Glutamatergic neuron (in vitro differentiated cells): ENCODE measurements around the gene SCGB1C2. TPM values are rescaled to one million over a fixed set of nuclear protein-coding genes. Genes with fewer than 3 reads are reported as not detected.
A peak's percentile ranks its signal among the peaks of the same experiment; 100 is the strongest.

Experiments used
- DNase-seq: peaks from one replicate; pipeline ENCODE4 v3.0.0; 2022
- H3K27ac Mint-ChIP-seq: one replicate; pipeline ENCODE4 v1.8.0; 2020; ENCODE audit warnings: mild to moderate bottlenecking, mixed read lengths, inconsistent platforms; ENCODE audit not compliant: unreplicated experiment
- H3K27me3 Mint-ChIP-seq: one replicate; pipeline ENCODE4 v1.8.0; 2020; ENCODE audit warnings: mild to moderate bottlenecking, moderate library complexity, mixed read lengths, inconsistent platforms; ENCODE audit not compliant: unreplicated experiment
- H3K36me3 Mint-ChIP-seq: one replicate; pipeline ENCODE4 v1.8.0; 2020; ENCODE audit warnings: mild to moderate bottlenecking, mixed read lengths, inconsistent platforms; ENCODE audit not compliant: unreplicated experiment
- H3K4me1 Mint-ChIP-seq: one replicate; pipeline ENCODE4 v1.8.0; 2020; ENCODE audit warnings: mild to moderate bottlenecking, low read depth, mixed read lengths, inconsistent platforms; ENCODE audit not compliant: unreplicated experiment
- H3K4me3 Mint-ChIP-seq: one replicate; pipeline ENCODE4 v1.8.0; 2020; ENCODE audit warnings: mild to moderate bottlenecking, mixed read lengths, inconsistent platforms; ENCODE audit not compliant: unreplicated experiment
- H3K9me3 Mint-ChIP-seq: one replicate; pipeline ENCODE4 v1.8.0; 2020; ENCODE audit warnings: mild to moderate bottlenecking, moderate library complexity, mixed read lengths, inconsistent platforms; ENCODE audit not compliant: unreplicated experiment
- total RNA-seq: library from RNA; stranded (reverse); fragmentation: NEBNext Ultra II Directional; extraction: Animal tissue kit (Norgen Biotek cat#: 25700); gene quantifications from one replicate; pipeline ENCODE4 v1.2.1, GENCODE V29; 2021; ENCODE audit not compliant: unreplicated experiment
- TF ChIP-seq, protein P1 (sequence below): fragments of 200-600 bp; sonication (generic); IDR thresholded peaks from one replicate; pipeline ENCODE4 v1.5.0; 2021; ENCODE audit not compliant: partially characterized antibody, unreplicated experiment

SCGB1C2 gene
- total RNA-seq, 1 donor from 2014 or later = not detected

DNA sequence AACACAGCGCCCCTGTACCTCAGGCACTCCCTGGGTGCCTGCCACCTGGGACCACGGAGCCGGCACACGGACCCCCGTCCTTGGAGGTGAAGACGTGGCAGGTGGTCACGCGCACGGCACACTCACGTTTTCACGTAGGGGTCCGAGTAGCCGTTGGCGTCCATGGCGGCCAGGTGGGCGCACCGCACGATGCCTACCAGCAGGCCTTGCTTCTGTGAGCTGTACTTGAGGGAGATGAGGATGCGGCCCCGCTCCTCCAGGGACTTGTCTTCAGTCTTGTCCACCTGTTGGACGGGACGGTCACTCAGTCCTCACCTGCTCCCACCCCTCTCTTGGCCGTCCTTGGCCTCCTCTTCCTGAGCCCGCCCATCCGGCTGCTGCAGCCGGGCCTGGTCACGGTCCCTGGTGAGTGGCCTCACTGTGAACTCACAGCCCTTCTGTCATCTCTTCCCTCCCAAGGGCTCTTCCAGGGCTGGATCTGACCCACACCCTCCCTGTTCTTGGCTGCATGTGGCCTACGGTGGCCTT, 18.8 kb downstream of the SCGB1C2 start:
- no peaks in the 10 kb centered on the region for H3K9me3 Mint-ChIP-seq

DNA sequence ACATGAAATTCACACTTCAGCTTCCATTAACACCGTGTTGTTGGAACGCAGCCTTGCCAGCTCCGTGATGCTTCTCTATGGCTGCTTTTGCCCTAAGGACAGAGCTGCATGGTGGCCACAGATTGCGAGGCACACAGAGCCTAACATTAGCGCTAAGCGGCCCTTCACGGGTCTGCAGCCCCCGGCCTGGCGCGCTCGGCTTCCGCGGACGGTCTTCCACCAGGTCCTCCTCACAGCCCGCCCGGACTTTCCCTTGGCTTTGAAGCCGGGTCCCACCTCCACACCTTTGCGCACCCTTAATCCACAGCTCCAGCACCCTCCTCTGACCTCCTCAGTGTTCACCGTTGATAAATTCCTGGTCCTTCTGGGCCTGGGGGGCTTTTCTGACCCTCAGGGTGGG, 19.6 kb downstream of the SCGB1C2 start:
- H3K4me1 Mint-ChIP-seq = no peaks in the 10 kb centered on the region

More for the DNA sequence above, 18.8 kb downstream of the SCGB1C2 start:
- no peak overlapping the region for H3K4me3 Mint-ChIP-seq
- no peaks in the 10 kb centered on the region for H3K36me3 Mint-ChIP-seq
- no peak overlapping the region for H3K27ac Mint-ChIP-seq
- peaks cover 8% of the 10 kb centered on the region for H3K27me3 Mint-ChIP-seq
- TF ChIP-seq, protein P1, sequence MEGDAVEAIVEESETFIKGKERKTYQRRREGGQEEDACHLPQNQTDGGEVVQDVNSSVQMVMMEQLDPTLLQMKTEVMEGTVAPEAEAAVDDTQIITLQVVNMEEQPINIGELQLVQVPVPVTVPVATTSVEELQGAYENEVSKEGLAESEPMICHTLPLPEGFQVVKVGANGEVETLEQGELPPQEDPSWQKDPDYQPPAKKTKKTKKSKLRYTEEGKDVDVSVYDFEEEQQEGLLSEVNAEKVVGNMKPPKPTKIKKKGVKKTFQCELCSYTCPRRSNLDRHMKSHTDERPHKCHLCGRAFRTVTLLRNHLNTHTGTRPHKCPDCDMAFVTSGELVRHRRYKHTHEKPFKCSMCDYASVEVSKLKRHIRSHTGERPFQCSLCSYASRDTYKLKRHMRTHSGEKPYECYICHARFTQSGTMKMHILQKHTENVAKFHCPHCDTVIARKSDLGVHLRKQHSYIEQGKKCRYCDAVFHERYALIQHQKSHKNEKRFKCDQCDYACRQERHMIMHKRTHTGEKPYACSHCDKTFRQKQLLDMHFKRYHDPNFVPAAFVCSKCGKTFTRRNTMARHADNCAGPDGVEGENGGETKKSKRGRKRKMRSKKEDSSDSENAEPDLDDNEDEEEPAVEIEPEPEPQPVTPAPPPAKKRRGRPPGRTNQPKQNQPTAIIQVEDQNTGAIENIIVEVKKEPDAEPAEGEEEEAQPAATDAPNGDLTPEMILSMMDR = no peak
- DNase-seq = peak; percentile 7
- no peaks in the 10 kb centered on the region for H3K4me1 Mint-ChIP-seq

DNA sequence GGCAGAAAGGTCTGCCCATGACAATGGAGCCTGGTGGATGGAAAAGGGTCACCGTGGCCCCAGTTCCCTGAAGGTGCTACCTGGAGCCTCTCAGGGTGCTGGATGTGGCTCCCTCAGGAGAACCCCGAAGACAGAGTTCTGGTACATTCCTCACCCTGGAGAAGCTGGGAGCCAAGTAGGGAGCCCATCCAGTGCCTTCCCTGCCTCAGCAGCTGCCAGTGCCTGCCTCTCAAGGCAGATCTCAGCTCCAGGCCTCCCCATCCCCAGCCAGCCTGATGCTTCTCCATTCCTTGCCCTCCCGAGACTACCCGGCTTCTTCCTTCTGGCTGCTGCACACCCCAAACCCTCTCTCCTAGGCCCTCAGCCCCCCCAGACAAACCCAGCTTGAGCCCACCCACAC, 20.5 kb downstream of the SCGB1C2 start:
- Mint-ChIP-seq H3K4me1 (peaks cover 2% of the 10 kb centered on the region), H3K4me3 (no peak overlapping the region), H3K36me3 (no peaks in the 10 kb centered on the region), H3K27me3 (peaks cover 11% of the 10 kb centered on the region), H3K9me3 (peaks cover 3% of the 10 kb centered on the region), H3K27ac (no peak overlapping the region)
- DNase-seq = no peak
- TF ChIP-seq, protein P1 = no peak

More for the DNA sequence above, 19.6 kb downstream of the SCGB1C2 start:
- Mint-ChIP-seq H3K27ac (no peak overlapping the region), H3K36me3 (no peaks in the 10 kb centered on the region), H3K27me3 (peaks cover 9% of the 10 kb centered on the region), H3K9me3 (peaks cover under 1% of the 10 kb centered on the region), H3K4me3 (no peak overlapping the region)
- peak; percentile 5 for DNase-seq
- TF ChIP-seq, protein P1 = no peak

DNA sequence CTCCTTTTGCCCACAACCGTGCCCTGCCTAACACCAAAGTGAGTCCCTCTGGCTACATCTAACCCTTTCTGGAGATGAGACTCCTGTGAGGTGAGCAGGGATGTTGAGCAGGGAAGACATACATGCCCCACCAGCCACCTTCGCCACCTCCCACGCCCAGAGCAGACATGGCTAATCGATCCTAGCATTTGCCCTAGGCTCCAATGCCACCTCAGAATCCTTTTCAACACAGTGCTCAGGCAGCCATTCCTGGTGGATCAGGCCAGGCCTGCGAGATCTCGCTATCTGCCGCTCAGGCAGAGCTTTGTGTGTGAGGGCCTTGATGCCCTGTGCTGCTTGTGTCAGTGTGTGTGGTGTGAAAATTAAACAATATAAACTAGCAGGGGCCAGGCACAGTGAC, 21.0 kb downstream of the SCGB1C2 start:
- peaks cover 3% of the 10 kb centered on the region for H3K9me3 Mint-ChIP-seq
- peaks cover 2% of the 10 kb centered on the region for H3K4me1 Mint-ChIP-seq
- DNase-seq = no peak
- peaks cover 12% of the 10 kb centered on the region for H3K27me3 Mint-ChIP-seq
- TF ChIP-seq, protein P1 = no peak
- H3K36me3 Mint-ChIP-seq = no peaks in the 10 kb centered on the region
- no peak overlapping the region for H3K4me3 Mint-ChIP-seq
- no peak overlapping the region for H3K27ac Mint-ChIP-seq

DNA sequence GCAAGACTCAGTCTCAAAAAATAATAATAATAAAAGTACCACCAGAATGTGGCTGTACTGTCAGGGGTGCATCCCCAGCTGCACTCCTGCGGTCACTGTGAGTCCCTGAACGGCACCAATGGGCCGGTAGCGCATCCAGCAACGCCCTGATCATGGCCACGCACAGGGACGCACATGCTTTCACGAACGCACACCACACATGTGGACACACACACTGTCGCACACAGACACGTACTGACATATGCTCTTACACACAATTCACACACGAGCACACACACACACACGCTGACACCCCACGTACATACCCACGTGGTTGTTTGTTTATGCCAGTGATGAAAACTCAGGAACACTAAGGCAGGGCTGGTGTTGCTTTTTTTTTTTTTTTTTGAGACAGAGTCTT, 22.2 kb downstream of the SCGB1C2 start:
- Mint-ChIP-seq H3K4me3 (no peak overlapping the region), H3K27me3 (peaks cover 17% of the 10 kb centered on the region), H3K4me1 (peaks cover 5% of the 10 kb centered on the region), H3K27ac (no peak overlapping the region), H3K9me3 (peaks cover 3% of the 10 kb centered on the region), H3K36me3 (no peaks in the 10 kb centered on the region)
- no peak for DNase-seq
- TF ChIP-seq, protein P1 = no peak
